PC-9 (cell line): Measurements from ENCODE around the gene CAND1. TPM values are rescaled to one million over a fixed set of nuclear protein-coding genes. Genes with fewer than 3 reads are reported as not detected.

ENCODE experiments used
- BruUV-seq: library from RNA; stranded (reverse); fragments of 400-500 nt; replicated peaks from 2 replicates; lab custom pipeline; 2021; lab: Mats Ljungman, UMichigan
- CTCF ChIA-PET: fragments of 300-600 bp; sonication (Branson Sonifier 250); formaldehyde crosslinking; loops from one replicate; lab custom pipeline; 2022; ENCODE audit warnings: antibody characterized with exemption; lab: Charles Lee
- POLR2A ChIA-PET: fragments of 300-600 bp; sonication (Branson Sonifier 250); formaldehyde crosslinking; loops from one replicate; lab custom pipeline; 2022; ENCODE audit warnings: antibody characterized with exemption; ENCODE audit not compliant: unreplicated experiment; lab: Charles Lee
- DNase-seq, 2 experiments: peaks; one replicate each; pipeline versions ENCODE4 v3.0.0 to v3.0.0-alpha.2; 2015 to 2022; ENCODE audit warnings: mixed read lengths in 1 of 2
- H2AFZ ChIP-seq: fragments of 200-600 bp; sonication (generic); 2 replicates; pipeline ENCODE4 v1.8.1; 2017; ENCODE audit warnings: antibody characterized with exemption
- H3F3A ChIP-seq: fragments of 200-600 bp; sonication (generic); 2 replicates; pipeline ENCODE4 v1.8.1; 2017; ENCODE audit warnings: antibody characterized with exemption, mild to moderate bottlenecking, low read depth; ENCODE audit not compliant: insufficient read depth
- H3K27ac ChIP-seq: fragments of 200-600 bp; sonication (generic); 2 replicates; pipeline ENCODE4 v1.6.1; 2016; ENCODE audit warnings: mixed run types
- H3K27me3 ChIP-seq: fragments of 200-600 bp; sonication (generic); 2 replicates; pipeline ENCODE4 v1.6.1; 2016; ENCODE audit warnings: low read depth, mixed run types; ENCODE audit not compliant: insufficient read depth
- H3K36me3 ChIP-seq: fragments of 200-600 bp; sonication (generic); 2 replicates; pipeline ENCODE4 v1.6.1; 2016; ENCODE audit warnings: low read depth, mixed run types
- H3K4me1 ChIP-seq: fragments of 200-600 bp; sonication (generic); replicated peaks from 2 replicates; pipeline ENCODE4 v1.6.1; 2016; ENCODE audit warnings: mixed run types; ENCODE audit not compliant: insufficient read depth
- H3K4me2 ChIP-seq: fragments of 200-600 bp; sonication (generic); 2 replicates; pipeline ENCODE4 v1.6.1; 2017; ENCODE audit warnings: mixed run types
- H3K4me3 ChIP-seq: fragments of 200-600 bp; sonication (generic); 2 replicates; pipeline ENCODE4 v1.6.1; 2016; ENCODE audit warnings: mixed run types
- H3K79me2 ChIP-seq: fragments of 200-600 bp; sonication (generic); 2 replicates; pipeline ENCODE4 v1.6.1; 2017; ENCODE audit warnings: low read depth, mixed run types
- H3K9me2 ChIP-seq: fragments of 200-600 bp; sonication (generic); 2 replicates; pipeline ENCODE4 v1.8.1; 2017; ENCODE audit warnings: mild to moderate bottlenecking; ENCODE audit not compliant: insufficient read depth
- H3K9me3 ChIP-seq: fragments of 200-600 bp; sonication (generic); 2 replicates; pipeline ENCODE4 v1.8.1; 2016; ENCODE audit warnings: low read depth; ENCODE audit not compliant: insufficient read depth
- H4K20me1 ChIP-seq: fragments of 200-600 bp; sonication (generic); 2 replicates; pipeline ENCODE4 v1.8.1; 2017; ENCODE audit not compliant: insufficient read depth
- EZH2 ChIP-seq: fragments of 200-600 bp; sonication (generic); IDR thresholded peaks from 2 replicates; pipeline ENCODE4 v1.8.0; 2017; ENCODE audit warnings: antibody characterized with exemption, low read depth
- intact Hi-C: fragments of 100-400 bp; cut with micrococcal nuclease; formaldehyde crosslinking; loops from one replicate; pipeline ENCODE4 v1.10.0; 2022; ENCODE audit not compliant: unreplicated experiment
- total RNA-seq: library from RNA; stranded (reverse); gene quantifications from 2 replicates; pipeline ENCODE4 v1.2.3, GENCODE V29; 2021
- TF ChIP-seq, protein P1 (sequence below): fragments of 200-600 bp; sonication (generic); conservative IDR thresholded peaks from 2 replicates; pipeline ENCODE4 v1.6.1; 2017; ENCODE audit warnings: mixed run types, antibody characterized with exemption, mild to moderate bottlenecking, moderate library complexity

The CAND1 gene
- total RNA-seq, 1 experiment from 2014 or later = 169 TPM

DNA sequence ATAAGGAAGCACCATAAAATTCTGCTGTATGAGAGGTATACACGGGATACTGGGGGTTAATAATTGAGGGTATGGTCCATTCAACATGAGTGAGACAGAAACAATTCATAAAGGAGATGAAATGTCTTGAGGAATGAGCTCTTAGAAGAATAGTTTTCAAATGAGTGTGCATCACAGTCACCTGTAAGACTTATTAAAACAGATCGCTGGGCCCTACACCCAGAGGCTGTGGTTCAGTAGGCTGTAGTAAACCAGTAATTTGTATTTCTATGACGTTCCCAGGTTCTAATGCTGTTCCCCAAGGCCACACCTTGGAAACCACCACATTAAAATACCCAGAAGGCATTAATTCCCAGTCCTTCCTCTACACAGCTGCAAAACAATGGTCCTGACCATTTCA, 49.6 kb downstream of the CAND1 start:
- DNase-seq = no peak
- H3K36me3 ChIP-seq = peaks cover 3% of the 10 kb centered on the region; the same call in 1 of the 2 replicates
- H2AFZ ChIP-seq = no peak overlapping the region
- peaks cover 3% of the 10 kb centered on the region; the same call in 1 of the 2 replicates for H3K9me3 ChIP-seq
- H3K4me2 ChIP-seq = no peak overlapping the region
- ChIA-PET POLR2A (interaction anchor here (0.5 to 0.6 kb wide), 2 partner anchors 20 to 51 kb away, joined by 3 to 5 read pairs; no protein-coding TSS in a partner anchor), CTCF (no interaction called here)
- no peak overlapping the region for H3K4me3 ChIP-seq
- no TSS peak for BruUV-seq
- H3K4me1 ChIP-seq = no peaks in the 10 kb centered on the region
- no peaks in the 10 kb centered on the region for H3K9me2 ChIP-seq
- no peaks in the 10 kb centered on the region; the same call in 1 of the 2 replicates for H3F3A ChIP-seq
- H3K79me2 ChIP-seq = no peaks in the 10 kb centered on the region
- H3K27ac ChIP-seq = no peak overlapping the region
- intact Hi-C loops = no loop called here
- H3K27me3 ChIP-seq = no peaks in the 10 kb centered on the region
- TF ChIP-seq, protein P1, sequence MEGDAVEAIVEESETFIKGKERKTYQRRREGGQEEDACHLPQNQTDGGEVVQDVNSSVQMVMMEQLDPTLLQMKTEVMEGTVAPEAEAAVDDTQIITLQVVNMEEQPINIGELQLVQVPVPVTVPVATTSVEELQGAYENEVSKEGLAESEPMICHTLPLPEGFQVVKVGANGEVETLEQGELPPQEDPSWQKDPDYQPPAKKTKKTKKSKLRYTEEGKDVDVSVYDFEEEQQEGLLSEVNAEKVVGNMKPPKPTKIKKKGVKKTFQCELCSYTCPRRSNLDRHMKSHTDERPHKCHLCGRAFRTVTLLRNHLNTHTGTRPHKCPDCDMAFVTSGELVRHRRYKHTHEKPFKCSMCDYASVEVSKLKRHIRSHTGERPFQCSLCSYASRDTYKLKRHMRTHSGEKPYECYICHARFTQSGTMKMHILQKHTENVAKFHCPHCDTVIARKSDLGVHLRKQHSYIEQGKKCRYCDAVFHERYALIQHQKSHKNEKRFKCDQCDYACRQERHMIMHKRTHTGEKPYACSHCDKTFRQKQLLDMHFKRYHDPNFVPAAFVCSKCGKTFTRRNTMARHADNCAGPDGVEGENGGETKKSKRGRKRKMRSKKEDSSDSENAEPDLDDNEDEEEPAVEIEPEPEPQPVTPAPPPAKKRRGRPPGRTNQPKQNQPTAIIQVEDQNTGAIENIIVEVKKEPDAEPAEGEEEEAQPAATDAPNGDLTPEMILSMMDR = no peak
- H4K20me1 ChIP-seq = no peaks in the 10 kb centered on the region

DNA sequence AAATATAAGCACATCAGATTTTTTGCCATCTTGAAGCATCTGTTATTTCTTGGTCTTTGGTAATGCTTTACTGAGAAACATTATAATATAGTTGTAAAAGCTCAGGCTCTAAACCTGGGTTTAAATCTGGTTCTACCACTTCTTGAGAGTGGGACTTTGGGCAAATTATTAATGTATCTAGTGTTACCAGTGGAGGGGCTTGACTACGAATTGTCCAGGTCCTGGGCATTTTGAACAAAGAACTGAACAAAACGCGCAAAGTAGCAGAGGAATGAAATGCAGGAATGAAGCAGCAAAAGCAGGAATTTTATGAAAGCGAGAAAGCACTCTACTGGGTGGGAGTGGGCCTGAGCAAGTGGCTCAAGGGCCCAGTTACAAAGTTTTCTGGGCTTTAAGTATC, 50.8 kb downstream of the CAND1 start:
- H3K36me3 ChIP-seq = peaks cover 3% of the 10 kb centered on the region; the same call in 1 of the 2 replicates
- no peaks in the 10 kb centered on the region for H3K27me3 ChIP-seq
- H3K4me1 ChIP-seq = no peaks in the 10 kb centered on the region
- no peak overlapping the region for H3K4me2 ChIP-seq
- H3K9me2 ChIP-seq = no peaks in the 10 kb centered on the region
- TF ChIP-seq, protein P1 = no peak
- TF ChIP-seq EZH2 = no peak
- BruUV-seq = no TSS peak
- H3K9me3 ChIP-seq = peaks cover 9% of the 10 kb centered on the region; the same call in 1 of the 2 replicates
- H3F3A ChIP-seq = no peaks in the 10 kb centered on the region; the same call in 1 of the 2 replicates
- DNase-seq = no peak
- intact Hi-C loops = no loop called here
- no peaks in the 10 kb centered on the region for H4K20me1 ChIP-seq
- no peak overlapping the region for H3K4me3 ChIP-seq
- POLR2A ChIA-PET = no interaction called here
- CTCF ChIA-PET = no interaction called here
- H3K79me2 ChIP-seq = no peaks in the 10 kb centered on the region
- no peak overlapping the region for H2AFZ ChIP-seq
- no peak overlapping the region for H3K27ac ChIP-seq

DNA sequence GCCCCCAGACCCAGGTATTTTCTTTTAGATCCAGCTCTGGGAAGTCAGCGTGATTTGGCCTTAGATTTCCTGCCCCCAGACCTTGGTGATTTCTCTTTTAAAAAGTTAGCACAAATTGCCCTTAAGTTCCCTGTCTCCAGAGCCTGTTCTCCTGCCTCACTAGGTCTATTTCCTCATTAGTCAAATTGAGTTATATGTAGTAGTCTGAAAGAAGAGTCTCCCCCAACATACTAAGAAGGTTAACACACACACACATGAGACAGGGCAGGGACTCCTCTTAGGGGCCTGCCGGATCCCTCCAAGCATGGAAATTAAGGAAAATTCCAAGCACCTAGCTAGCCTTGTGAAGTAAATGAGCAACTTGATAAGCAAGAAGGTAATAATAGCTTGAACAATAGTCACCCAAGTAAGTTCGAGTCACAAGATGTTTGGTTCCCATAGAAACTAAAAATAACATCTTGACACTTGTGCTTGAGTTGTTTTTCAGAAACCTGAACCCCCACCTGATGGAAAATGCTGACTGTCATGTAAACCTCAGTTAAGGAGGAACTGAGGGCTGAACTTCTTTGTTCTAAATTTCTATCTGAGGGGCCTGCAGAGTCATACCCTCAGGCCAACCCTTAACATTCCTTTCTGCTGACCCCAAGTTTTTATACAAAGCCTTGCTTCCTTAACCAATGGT, 51.6 kb downstream of the CAND1 start:
- BruUV-seq = no TSS peak
- peak in 1 of 2 experiments; percentile 41 for DNase-seq

More for the DNA sequence above, 51.6 kb downstream of the CAND1 start:
- TF ChIP-seq, protein P1 = no peak
- Histone ChIP-seq H3K9me3 (peaks cover 15% of the 10 kb centered on the region; the same call in 1 of the 2 replicates), H3K4me2 (no peak overlapping the region), H3K9me2 (no peaks in the 10 kb centered on the region), H3F3A (no peaks in the 10 kb centered on the region; the same call in 1 of the 2 replicates), H3K79me2 (no peaks in the 10 kb centered on the region), H2AFZ (no peak overlapping the region), H3K27me3 (no peaks in the 10 kb centered on the region), H3K27ac (no peak overlapping the region), H3K4me3 (no peak overlapping the region), H4K20me1 (no peaks in the 10 kb centered on the region), H3K4me1 (no peaks in the 10 kb centered on the region), H3K36me3 (peaks cover 3% of the 10 kb centered on the region; the same call in 1 of the 2 replicates)
- ChIA-PET POLR2A (interaction anchor here (0.6 kb wide), 1 partner anchor 44 kb away, joined by 3 read pairs; no protein-coding TSS in a partner anchor), CTCF (no interaction called here)
- intact Hi-C loops = no loop called here
